Fibroblast of peridontal ligament (primary cell): ENCODE results near the gene C1QTNF12.

Source experiments
- DNase-seq: peaks from one replicate; pipeline ENCODE4 v3.0.0-alpha.2; 2010; ENCODE audit errors: extremely low read depth

C1QTNF12 gene

GRCh38 chr1:1213345-1214265, 32.9 kb downstream of the C1QTNF12 start, which contains the start of gene TNFRSF4:
TSS of gene TNFRSF4 (minus strand) at chr1:1214153. CDS start at chr1:1214127, 26 bp downstream.
- DNase-seq, result no peak

- DNase-seq, result no peak
Measured at GRCh38 chr1:1212780-1213344, 33.7 kb downstream of the C1QTNF12 start.

- DNase-seq, result no peak
Measured at GRCh38 chr1:1211541-1212441, 34.7 kb downstream of the C1QTNF12 start.

GRCh38 chr1:1210726-1211540, 35.6 kb downstream of the C1QTNF12 start:
- DNase-seq, result no peak

- no peak for DNase-seq
Measured at GRCh38 chr1:1208713-1209433, 37.6 kb downstream of the C1QTNF12 start.

GRCh38 chr1:1207571-1207892, 39.0 kb downstream of the C1QTNF12 start:
- no peak for DNase-seq

- no peak for DNase-seq
Measured at GRCh38 chr1:1206966-1207531, 39.5 kb downstream of the C1QTNF12 start.

GRCh38 chr1:1206376-1206965, 40.1 kb downstream of the C1QTNF12 start, which contains the start of gene TNFRSF18:
TSS of gene TNFRSF18 (minus strand) at chr1:1206592. CDS start at chr1:1206571, 21 bp downstream.
- DNase-seq, result no peak

GRCh38 chr1:1205769-1206375, 40.6 kb downstream of the C1QTNF12 start:
- no peak for DNase-seq

GRCh38 chr1:1204998-1205768, 41.3 kb downstream of the C1QTNF12 start:
- no peak for DNase-seq

- no peak for DNase-seq
Measured at GRCh38 chr1:1204425-1204920, 42.0 kb downstream of the C1QTNF12 start.

GRCh38 chr1:1203561-1204424, 42.7 kb downstream of the C1QTNF12 start:
- DNase-seq, result no peak

- DNase-seq, result no peak
Measured at GRCh38 chr1:1202831-1203560, 43.5 kb downstream of the C1QTNF12 start.

- peak; percentile 25 for DNase-seq
Measured at GRCh38 chr1:1200876-1201810, 45.4 kb downstream of the C1QTNF12 start.
